ENCODE data around the gene CD28. TPM values are rescaled to one million over a fixed set of nuclear protein-coding genes. Genes with fewer than 3 reads are reported as not detected.

CD28 gene
- 2.7 TPM for total RNA-seq

DNA sequence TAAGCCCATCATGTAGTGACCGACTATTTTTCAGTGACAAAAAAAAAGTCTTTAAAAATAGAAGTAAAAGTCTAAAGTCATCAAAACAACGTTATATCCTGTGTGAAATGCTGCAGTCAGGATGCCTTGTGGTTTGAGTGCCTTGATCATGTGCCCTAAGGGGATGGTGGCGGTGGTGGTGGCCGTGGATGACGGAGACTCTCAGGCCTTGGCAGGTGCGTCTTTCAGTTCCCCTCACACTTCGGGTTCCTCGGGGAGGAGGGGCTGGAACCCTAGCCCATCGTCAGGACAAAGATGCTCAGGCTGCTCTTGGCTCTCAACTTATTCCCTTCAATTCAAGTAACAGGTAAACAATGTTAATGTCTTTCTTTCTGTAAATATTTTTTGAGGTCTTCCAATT, at the start of gene CD28:
Gene CD28 (plus strand): TSS at position 237 of the 400 bp plus-strand sequence. CDS start 58 bp downstream, at position 295.

Other genes starting within 250 kb of the CD28 start
- 88.7 TPM for gene RAPH1, start 171.3 kb upstream of the CD28 start, total RNA-seq
- 0.44 TPM for gene CTLA4, start 161.1 kb downstream of the CD28 start, total RNA-seq
- gene ICOS, start 230.1 kb downstream of the CD28 start, total RNA-seq, result 0.11 TPM